ENCODE measurements around the gene CEP89. TPM values are rescaled to one million over a fixed set of nuclear protein-coding genes. Genes with fewer than 3 reads are reported as not detected.

The CEP89 gene
- total RNA-seq, 1 experiment from 2014 or later: 21.1 TPM

GRCh38 chr19:32928806-32929205 lies 43.0 kb downstream of the CEP89 start:
- no peak for DNase-seq (ENCODE audit: low spot score)
- H3K9me3 Mint-ChIP-seq: peaks cover 10% of the 10 kb centered on the region
- no peak overlapping the region for H3K27ac Mint-ChIP-seq
- ATAC-seq: no peak
- CTCF ChIA-PET: no interaction called here
- no peaks in the 10 kb centered on the region for H3K4me1 Mint-ChIP-seq
- peaks cover 23% of the 10 kb centered on the region for H3K36me3 Mint-ChIP-seq
- POLR2A ChIA-PET: no interaction called here
- H3K27me3 Mint-ChIP-seq (ENCODE audit: low read depth): no peaks in the 10 kb centered on the region
- no peak for TF ChIP-seq FOXK1 (CRISPR knock-in tag; IDR thresholded peaks at IDR 0.05)
- TF ChIP-seq NR2C2 (CRISPR knock-in tag; IDR thresholded peaks at IDR 0.05): no peak
- TF ChIP-seq SP1 (CRISPR knock-in tag; conservative IDR thresholded peaks at IDR 0.05): no peak
- TF ChIP-seq IRF1 (CRISPR knock-in tag; IDR thresholded peaks at IDR 0.05): no peak
- TF ChIP-seq ETV6 (CRISPR knock-in tag; IDR thresholded peaks at IDR 0.05): no peak
- TF ChIP-seq, protein P1, sequence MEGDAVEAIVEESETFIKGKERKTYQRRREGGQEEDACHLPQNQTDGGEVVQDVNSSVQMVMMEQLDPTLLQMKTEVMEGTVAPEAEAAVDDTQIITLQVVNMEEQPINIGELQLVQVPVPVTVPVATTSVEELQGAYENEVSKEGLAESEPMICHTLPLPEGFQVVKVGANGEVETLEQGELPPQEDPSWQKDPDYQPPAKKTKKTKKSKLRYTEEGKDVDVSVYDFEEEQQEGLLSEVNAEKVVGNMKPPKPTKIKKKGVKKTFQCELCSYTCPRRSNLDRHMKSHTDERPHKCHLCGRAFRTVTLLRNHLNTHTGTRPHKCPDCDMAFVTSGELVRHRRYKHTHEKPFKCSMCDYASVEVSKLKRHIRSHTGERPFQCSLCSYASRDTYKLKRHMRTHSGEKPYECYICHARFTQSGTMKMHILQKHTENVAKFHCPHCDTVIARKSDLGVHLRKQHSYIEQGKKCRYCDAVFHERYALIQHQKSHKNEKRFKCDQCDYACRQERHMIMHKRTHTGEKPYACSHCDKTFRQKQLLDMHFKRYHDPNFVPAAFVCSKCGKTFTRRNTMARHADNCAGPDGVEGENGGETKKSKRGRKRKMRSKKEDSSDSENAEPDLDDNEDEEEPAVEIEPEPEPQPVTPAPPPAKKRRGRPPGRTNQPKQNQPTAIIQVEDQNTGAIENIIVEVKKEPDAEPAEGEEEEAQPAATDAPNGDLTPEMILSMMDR (IDR thresholded peaks at IDR 0.05): no peak
- TF ChIP-seq RELA (CRISPR knock-in tag; IDR thresholded peaks at IDR 0.05; ENCODE audit: borderline replicate concordance): no peak
- TF ChIP-seq STAT6 (CRISPR knock-in tag; conservative IDR thresholded peaks at IDR 0.05; ENCODE audit: low read depth): no peak
- no peak for TF ChIP-seq MYBL2 (CRISPR knock-in tag; IDR thresholded peaks at IDR 0.05)
- TF ChIP-seq E2F4 (CRISPR knock-in tag; IDR thresholded peaks at IDR 0.05; ENCODE audit: borderline replicate concordance, low read depth): no peak
- TF ChIP-seq CREM (CRISPR knock-in tag; IDR thresholded peaks at IDR 0.05): no peak
- TF ChIP-seq NFYB (CRISPR knock-in tag; conservative IDR thresholded peaks at IDR 0.05; ENCODE audit: low read depth): no peak
- TF ChIP-seq TEAD4 (CRISPR knock-in tag; IDR thresholded peaks at IDR 0.05): no peak
- TF ChIP-seq JUN (CRISPR knock-in tag; IDR thresholded peaks at IDR 0.05): no peak
- TF ChIP-seq ZNF317 (CRISPR knock-in tag; IDR thresholded peaks at IDR 0.05; ENCODE audit: borderline replicate concordance, low read depth): no peak
- no peak overlapping the region for H3K4me3 Mint-ChIP-seq

DNA sequence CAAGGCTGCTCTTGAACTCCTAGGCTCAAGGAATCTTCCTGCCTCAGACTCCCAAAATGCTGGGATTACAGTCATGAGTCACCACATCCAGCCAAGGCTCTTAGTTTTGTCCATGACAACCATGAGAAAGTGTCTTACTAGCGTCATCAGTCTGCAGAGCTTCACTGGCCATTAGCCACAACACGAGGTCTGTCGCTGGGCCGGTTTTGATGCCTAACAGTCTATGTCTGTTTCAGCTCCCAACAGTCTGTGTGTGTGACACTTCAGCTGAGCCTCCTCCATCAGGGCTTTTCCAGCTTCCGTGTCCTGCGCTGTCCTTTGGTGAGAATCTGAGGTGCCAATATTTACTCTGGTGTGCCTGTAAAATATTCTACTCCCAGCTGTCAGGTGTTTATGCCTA lies 47.6 kb downstream of the CEP89 start:
- DNase-seq (ENCODE audit: low spot score) (no peak), ATAC-seq (no peak)
- TF ChIP-seq ETV6 (CRISPR knock-in tag; IDR thresholded peaks at IDR 0.05) (no peak), MYBL2 (CRISPR knock-in tag; IDR thresholded peaks at IDR 0.05) (no peak), FOXJ3 (CRISPR knock-in tag; IDR thresholded peaks at IDR 0.05; ENCODE audit: borderline replicate concordance) (no peak), NR2C2 (CRISPR knock-in tag; IDR thresholded peaks at IDR 0.05) (no peak), ELF4 (CRISPR knock-in tag; IDR thresholded peaks at IDR 0.05; ENCODE audit: low read depth) (no peak), TP53 (CRISPR knock-in tag; IDR thresholded peaks at IDR 0.05) (no peak), NFATC4 (CRISPR knock-in tag; IDR thresholded peaks at IDR 0.05) (no peak), SMAD3 (CRISPR knock-in tag; IDR thresholded peaks at IDR 0.05; ENCODE audit: borderline replicate concordance) (no peak), ZNF219 (CRISPR knock-in tag; IDR thresholded peaks at IDR 0.05; ENCODE audit: borderline replicate concordance) (no peak), ATF6 (CRISPR knock-in tag; IDR thresholded peaks at IDR 0.05) (no peak), RELA (CRISPR knock-in tag; IDR thresholded peaks at IDR 0.05; ENCODE audit: borderline replicate concordance) (no peak), GRHL2 (CRISPR knock-in tag; IDR thresholded peaks at IDR 0.05; ENCODE audit: insufficient replicate concordance, severe bottlenecking) (no peak), E2F4 (CRISPR knock-in tag; IDR thresholded peaks at IDR 0.05; ENCODE audit: borderline replicate concordance, low read depth) (no peak)
- TF ChIP-seq, protein P2, sequence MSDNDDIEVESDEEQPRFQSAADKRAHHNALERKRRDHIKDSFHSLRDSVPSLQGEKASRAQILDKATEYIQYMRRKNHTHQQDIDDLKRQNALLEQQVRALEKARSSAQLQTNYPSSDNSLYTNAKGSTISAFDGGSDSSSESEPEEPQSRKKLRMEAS (CRISPR knock-in tag; IDR thresholded peaks at IDR 0.05): no peak
- TF ChIP-seq, protein P3, sequence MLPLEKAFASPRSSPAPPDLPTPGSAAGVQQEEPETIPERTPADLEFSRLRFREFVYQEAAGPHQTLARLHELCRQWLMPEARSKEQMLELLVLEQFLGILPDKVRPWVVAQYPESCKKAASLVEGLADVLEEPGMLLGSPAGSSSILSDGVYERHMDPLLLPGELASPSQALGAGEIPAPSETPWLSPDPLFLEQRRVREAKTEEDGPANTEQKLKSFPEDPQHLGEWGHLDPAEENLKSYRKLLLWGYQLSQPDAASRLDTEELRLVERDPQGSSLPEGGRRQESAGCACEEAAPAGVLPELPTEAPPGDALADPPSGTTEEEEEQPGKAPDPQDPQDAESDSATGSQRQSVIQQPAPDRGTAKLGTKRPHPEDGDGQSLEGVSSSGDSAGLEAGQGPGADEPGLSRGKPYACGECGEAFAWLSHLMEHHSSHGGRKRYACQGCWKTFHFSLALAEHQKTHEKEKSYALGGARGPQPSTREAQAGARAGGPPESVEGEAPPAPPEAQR (CRISPR knock-in tag; IDR thresholded peaks at IDR 0.05): no peak

More for the DNA sequence above, 47.6 kb downstream of the CEP89 start:
- Mint-ChIP-seq H3K4me3 (no peak overlapping the region), H3K27ac (no peak overlapping the region), H3K9me3 (peaks cover 10% of the 10 kb centered on the region), H3K36me3 (peaks cover 20% of the 10 kb centered on the region), H3K4me1 (peaks cover under 1% of the 10 kb centered on the region), H3K27me3 (ENCODE audit: low read depth) (no peaks in the 10 kb centered on the region)
- ChIA-PET POLR2A (no interaction called here), CTCF (no interaction called here)
